Suprapubic skin (tissue), 4 donors: ENCODE measurements around the gene CYP19A1. TPM values are rescaled to one million over a fixed set of nuclear protein-coding genes. Genes with fewer than 3 reads are reported as not detected.
A peak's percentile ranks its signal among the peaks of the same experiment; 100 is the strongest.

Experiments
- DNase-seq, 2 donors: peaks; one replicate each; pipeline ENCODE4 v3.0.0-alpha.2; 2019; ENCODE audit warnings: low spot score in 2 of 2
- H3K27ac ChIP-seq: fragments of 200-600 bp; sonication (generic); one replicate; pipeline ENCODE4 v1.5.1; 2019
- H3K27me3 ChIP-seq: fragments of 200-600 bp; sonication (generic); one replicate; pipeline ENCODE4 v1.5.1; 2019
- H3K36me3 ChIP-seq: fragments of 200-600 bp; sonication (generic); one replicate; pipeline ENCODE4 v1.5.1; 2019
- H3K4me1 ChIP-seq: fragments of 200-600 bp; sonication (generic); one replicate; pipeline ENCODE4 v1.5.1; 2019
- H3K4me3 ChIP-seq: fragments of 200-600 bp; sonication (generic); one replicate; pipeline ENCODE4 v1.5.1; 2019; ENCODE audit warnings: mild to moderate bottlenecking
- H3K9me3 ChIP-seq: fragments of 200-600 bp; sonication (generic); one replicate; pipeline ENCODE4 v1.5.1; 2019
- CTCF ChIP-seq, 2 donors: fragments of 200-600 bp in 1 of 2; fragments of 450-650 bp in 1 of 2; sonication (generic) in 1 of 2; IDR thresholded peaks; one replicate each; pipeline ENCODE4 v1.5.1; 2016 to 2019; ENCODE audit warnings: antibody characterized with exemption in 2 of 2, mild to moderate bottlenecking in 1 of 2, moderate library complexity in 1 of 2
- EP300 ChIP-seq: sonication (generic); formaldehyde crosslinking; IDR thresholded peaks from one replicate; pipeline ENCODE4 v1.6.1; 2017; ENCODE audit warnings: antibody characterized with exemption
- POLR2A ChIP-seq, 2 donors: fragments of 450-650 bp; IDR thresholded peaks; one replicate each; pipeline ENCODE4 v1.6.1; 2017; ENCODE audit warnings: antibody characterized with exemption in 2 of 2, mild to moderate bottlenecking in 2 of 2, moderate library complexity in 2 of 2
- POLR2AphosphoS5 ChIP-seq, 3 donors: sonication (generic); formaldehyde crosslinking; IDR thresholded peaks; one replicate each; pipeline ENCODE4 v1.6.1; 2017; ENCODE audit warnings: antibody characterized with exemption in 3 of 3
- WGBS: methylation state at CpG from one replicate; pipeline ENCODE4 v1.1.5; 2018; 5-methylcytosine and 5-hydroxymethylcytosine counted together
- total RNA-seq, 4 donors: library from RNA; depleted of rRNA; stranded (reverse); fragments of >200 nt; gene quantifications; one replicate each; pipeline ENCODE4 v1.1.0, GENCODE V29; 2016

The CYP19A1 gene
- total RNA-seq, 4 donors from 2014 or later, result 2.7 to 6.8 (median 5.6) TPM

- WGBS, result 76% methylated on average over 7 of the region's 7 CpGs
- Histone ChIP-seq H3K27ac (no peak overlapping the region), H3K4me1 (peaks cover 14% of the 10 kb centered on the region), H3K27me3 (no peaks in the 10 kb centered on the region), H3K4me3 (no peak overlapping the region), H3K9me3 (no peaks in the 10 kb centered on the region), H3K36me3 (no peaks in the 10 kb centered on the region)
- TF ChIP-seq CTCF (IDR thresholded peaks at IDR 0.05) (no peak), POLR2A (IDR thresholded peaks at IDR 0.05) (no peak), EP300 (no peak), POLR2AphosphoS5 (IDR thresholded peaks at IDR 0.05) (no peak)
- DNase-seq, result no peak
Observed at GRCh38 chr15:51315726-51316125, 22.7 kb downstream of the CYP19A1 start.

- Histone ChIP-seq H3K36me3 (no peaks in the 10 kb centered on the region), H3K9me3 (no peaks in the 10 kb centered on the region), H3K4me3 (no peak overlapping the region), H3K27ac (no peak overlapping the region), H3K4me1 (peaks cover 14% of the 10 kb centered on the region), H3K27me3 (no peaks in the 10 kb centered on the region)
- DNase-seq, result no peak
- WGBS, result 93% methylated on average over 10 of the region's 10 CpGs
- TF ChIP-seq EP300 (no peak), POLR2A (IDR thresholded peaks at IDR 0.05) (no peak), CTCF (IDR thresholded peaks at IDR 0.05) (no peak), POLR2AphosphoS5 (IDR thresholded peaks at IDR 0.05) (no peak)
Observed at GRCh38 chr15:51314391-51315337, 23.7 kb downstream of the CYP19A1 start.

GRCh38 chr15:51313644-51314280, 24.6 kb downstream of the CYP19A1 start:
- H3K4me1 ChIP-seq, result peaks cover 14% of the 10 kb centered on the region
- H3K36me3 ChIP-seq, result no peaks in the 10 kb centered on the region
- H3K9me3 ChIP-seq, result no peaks in the 10 kb centered on the region
- TF ChIP-seq CTCF (IDR thresholded peaks at IDR 0.05), result no peak
- TF ChIP-seq EP300, result no peak
- no peak for TF ChIP-seq POLR2AphosphoS5 (IDR thresholded peaks at IDR 0.05)
- TF ChIP-seq POLR2A (IDR thresholded peaks at IDR 0.05), result no peak
- WGBS, result 94% methylated on average over 10 of the region's 10 CpGs
- no peak overlapping the region for H3K27ac ChIP-seq
- no peaks in the 10 kb centered on the region for H3K27me3 ChIP-seq
- DNase-seq, result no peak
- no peak overlapping the region for H3K4me3 ChIP-seq

- Histone ChIP-seq H3K4me1 (peaks cover 16% of the 10 kb centered on the region), H3K4me3 (no peak overlapping the region), H3K27ac (peak overlapping the region; percentile 23), H3K9me3 (no peaks in the 10 kb centered on the region), H3K27me3 (no peaks in the 10 kb centered on the region), H3K36me3 (no peaks in the 10 kb centered on the region)
- DNase-seq, result no peak
- TF ChIP-seq CTCF (IDR thresholded peaks at IDR 0.05) (no peak), POLR2AphosphoS5 (IDR thresholded peaks at IDR 0.05) (no peak), POLR2A (IDR thresholded peaks at IDR 0.05) (no peak), EP300 (no peak)
Observed at GRCh38 chr15:51313074-51313393, 25.4 kb downstream of the CYP19A1 start.
